HG03565 (cell line): ENCODE measurements around the gene HMCN2.

Experiments
- ATAC-seq: cut with Tn5 transposase; IDR thresholded peaks from one replicate; pipeline ENCODE4 v1.9.1; 2021; ENCODE audit warnings: mild to moderate bottlenecking, moderate library complexity; ENCODE audit not compliant: unreplicated experiment

Gene HMCN2

DNA sequence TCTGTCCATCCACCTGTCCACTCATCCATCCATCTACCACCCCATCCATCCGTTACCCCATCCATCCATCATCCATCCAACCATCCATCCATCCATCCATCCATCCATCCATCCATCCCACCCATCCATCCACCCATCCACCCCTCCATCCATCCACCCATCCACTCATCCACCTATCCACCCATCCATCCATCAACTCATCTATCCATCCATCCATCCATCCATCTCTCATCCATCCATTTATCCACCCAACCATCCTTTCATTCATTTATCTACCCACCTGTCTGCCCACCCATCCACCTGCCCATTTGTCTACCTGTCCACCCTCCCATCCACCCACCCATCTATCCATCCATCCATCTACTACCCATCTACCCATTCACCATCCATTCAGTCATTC is 95.1 kb downstream of the HMCN2 start:
- no peak for ATAC-seq

GRCh38 chr9:130361873-130362362 is 96.4 kb downstream of the HMCN2 start:
- ATAC-seq = no peak

GRCh38 chr9:130362691-130363090 is 97.1 kb downstream of the HMCN2 start:
- no peak for ATAC-seq

DNA sequence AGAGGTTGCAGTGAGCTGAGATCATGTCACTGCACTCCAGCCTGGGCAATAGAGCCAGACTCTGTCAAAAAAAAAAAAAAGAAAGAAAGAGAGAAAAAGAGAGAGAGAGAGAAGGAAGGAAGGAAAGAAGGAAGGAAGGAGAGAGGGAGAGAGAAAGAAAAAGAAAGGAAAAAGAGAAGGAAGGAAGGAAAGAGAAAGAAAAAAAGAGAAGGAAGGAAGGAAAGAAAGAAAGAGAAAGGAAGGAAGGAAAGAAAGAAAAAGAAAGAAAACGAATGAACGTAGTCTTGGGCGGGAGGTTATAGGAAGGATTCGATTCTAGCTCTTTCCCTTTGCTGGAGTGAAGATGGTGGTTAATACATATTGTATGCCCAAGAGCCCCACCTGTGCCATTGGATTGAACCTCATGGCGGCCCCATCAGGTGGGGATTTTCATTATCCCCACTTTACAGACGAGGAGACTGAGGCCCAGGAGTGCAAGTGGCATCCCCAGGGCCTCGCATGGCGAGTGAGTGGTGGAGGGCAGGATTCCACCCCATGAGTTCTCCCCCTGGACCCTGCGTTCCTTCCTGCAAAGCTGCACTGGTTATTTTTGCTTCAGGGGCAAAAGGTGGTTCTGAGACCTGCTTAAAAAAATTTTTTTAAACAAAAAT is 98.3 kb downstream of the HMCN2 start:
- ATAC-seq = no peak

DNA sequence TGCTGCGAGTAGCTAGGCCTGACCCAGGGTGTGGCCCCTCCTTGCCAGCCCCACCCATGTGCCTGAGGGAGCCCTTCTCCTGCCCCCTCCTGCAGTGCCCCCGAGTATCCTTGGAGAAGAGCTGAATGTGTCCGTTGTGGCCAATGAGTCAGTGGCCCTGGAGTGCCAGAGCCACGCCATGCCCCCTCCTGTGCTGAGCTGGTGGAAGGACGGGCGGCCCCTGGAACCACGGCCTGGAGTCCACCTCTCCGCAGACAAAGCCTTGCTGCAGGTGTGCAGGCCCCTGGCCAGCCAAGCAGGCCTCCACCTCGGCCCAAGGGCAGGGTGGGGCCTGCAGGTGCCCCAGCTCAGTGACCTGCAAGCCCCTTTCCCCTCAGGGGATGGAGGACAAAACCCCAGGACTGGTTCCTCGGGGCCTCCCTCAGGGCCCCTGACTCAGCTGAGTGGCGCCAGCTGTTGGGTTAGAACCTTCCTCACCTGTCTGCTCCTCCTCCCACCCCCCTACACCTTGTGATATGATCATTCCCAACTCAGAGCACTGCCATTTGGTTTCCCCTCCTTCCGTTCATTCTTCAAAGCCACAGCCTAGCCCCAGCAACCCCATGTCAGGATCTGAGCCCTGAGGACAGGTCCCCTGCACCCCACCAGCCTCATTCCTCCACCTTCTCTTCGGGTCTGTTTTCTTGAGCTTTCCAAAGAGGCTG is 99.2 kb downstream of the HMCN2 start:
- no peak for ATAC-seq

DNA sequence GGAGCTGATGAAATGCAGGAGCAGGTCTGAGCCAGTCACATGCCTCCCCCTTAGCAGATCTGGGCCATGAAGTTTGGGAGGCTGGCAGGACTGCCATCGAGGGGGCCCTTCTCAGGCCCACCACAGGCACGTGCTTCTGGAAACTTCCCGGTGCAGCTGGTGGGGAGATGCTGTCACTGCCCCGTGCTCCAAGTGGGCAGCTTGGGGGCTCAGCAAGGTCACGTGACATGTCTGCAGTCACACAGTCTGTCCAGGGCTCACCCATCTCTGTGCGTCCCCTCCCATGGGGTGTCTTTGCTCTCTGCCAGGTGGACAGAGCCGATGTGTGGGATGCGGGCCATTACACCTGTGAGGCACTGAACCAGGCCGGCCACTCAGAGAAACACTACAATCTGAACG is 99.8 kb downstream of the HMCN2 start:
- ATAC-seq = no peak

GRCh38 chr9:130366072-130366471 is 100.5 kb downstream of the HMCN2 start:
- no peak for ATAC-seq

GRCh38 chr9:130366888-130367550 is 101.5 kb downstream of the HMCN2 start:
- ATAC-seq = no peak

DNA sequence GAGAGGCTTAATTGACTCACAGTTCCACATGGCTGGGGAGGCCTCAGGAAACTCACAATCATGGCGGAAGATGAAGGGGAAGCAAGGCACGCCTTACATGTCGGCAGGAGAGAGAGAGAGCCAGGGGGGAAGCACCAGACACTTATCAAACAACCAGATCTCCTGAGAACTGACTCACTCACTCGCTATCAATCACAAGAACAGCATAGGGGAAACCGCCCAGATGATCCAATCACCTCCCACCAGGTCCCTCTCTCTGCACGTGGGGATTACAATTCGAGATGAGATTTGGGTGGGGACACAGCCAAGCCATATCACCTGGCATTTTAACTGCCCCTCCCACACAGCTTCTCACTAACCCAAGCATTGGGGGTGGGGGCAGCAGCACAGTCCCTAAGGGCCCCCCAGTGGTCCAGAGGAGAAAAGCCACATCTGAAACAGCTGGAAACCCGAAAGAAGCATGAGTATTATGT is 103.1 kb downstream of the HMCN2 start:
- no peak for ATAC-seq

- ATAC-seq = no peak
These were observed 104.7 kb downstream of the HMCN2 start for GRCh38 chr9:130370226-130370625.

DNA sequence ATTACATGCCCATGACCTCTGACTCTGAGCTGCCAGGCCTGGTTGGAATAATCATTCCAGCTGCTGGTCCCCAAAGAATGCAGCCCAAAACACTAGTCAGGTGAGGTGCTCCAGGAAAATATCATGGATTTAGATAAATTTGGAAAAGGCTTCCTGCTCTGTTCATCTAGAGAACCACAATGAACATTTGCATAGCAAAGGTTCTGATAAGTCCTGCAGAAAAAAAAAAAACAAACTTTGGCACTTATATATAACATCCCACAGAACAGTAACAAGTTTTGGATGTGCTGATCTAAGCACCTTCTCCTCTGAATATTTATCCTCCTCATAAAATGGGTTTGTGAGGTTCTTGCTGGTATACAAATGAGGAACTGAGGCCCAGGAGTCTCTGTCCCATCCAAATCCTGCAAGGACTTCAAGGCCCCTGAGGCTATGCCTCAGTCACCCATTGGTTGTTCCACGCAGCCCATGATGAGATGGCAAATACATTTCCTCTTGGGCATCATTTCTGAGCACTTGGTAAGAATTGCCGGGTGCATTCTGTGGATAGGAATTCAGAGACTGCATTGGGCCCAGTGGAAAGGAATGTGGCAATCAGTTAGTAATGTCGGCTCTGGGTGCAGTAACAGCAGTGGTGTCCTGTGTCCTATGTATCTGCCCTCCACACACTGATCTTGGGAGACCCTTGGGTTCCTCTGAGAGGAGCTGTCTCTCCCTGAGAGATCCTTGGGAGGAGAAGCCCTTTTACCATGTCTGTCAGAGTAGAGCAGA is 105.8 kb downstream of the HMCN2 start:
- no peak for ATAC-seq

DNA sequence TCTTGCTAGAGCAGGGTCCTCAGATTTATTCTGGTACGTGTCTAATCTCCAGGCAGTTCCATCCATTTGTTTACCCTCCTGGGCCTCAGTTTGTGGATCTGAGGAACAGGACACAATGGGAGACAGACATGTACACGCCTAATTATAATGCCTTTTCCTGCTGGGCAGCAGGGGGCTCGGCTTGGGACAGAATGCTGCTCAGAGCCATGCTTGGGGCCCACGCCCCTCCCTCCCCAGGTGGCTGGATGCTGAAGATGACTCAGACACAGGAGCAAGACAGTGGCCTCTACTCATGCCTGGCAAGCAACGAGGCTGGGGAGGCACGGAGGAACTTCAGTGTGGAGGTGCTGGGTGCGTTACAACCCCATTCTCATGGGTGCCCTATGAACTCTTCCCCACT is 106.5 kb downstream of the HMCN2 start:
- ATAC-seq = no peak

DNA sequence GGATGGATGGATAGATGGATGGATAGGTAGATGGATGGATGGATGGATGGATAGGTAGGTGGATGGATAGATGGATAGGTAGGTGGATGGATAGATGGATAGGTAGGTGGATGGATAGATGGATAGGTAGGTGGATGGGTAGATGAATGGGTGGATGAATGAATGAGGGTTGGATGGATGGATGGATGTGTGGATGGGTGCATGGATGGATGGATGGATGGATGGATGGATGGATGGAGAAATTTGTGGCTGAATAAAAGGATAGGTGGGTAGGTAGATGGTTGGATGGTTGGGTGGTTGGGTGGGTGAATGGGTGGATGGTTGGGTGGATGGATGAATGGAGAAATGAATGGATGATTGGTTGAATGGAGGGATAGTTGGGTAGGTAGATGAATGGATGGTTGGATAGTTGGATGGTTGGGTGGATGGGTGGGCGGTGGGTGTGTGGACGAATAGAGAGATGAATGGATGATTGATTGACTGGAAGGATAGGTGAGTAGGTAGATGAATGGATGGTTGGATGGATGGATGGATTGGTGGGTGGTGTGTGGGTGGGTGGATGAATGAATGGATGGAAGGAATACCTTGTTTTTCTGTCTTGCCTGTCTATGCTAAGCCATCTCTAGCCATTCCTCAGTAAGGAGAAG is 108.2 kb downstream of the HMCN2 start:
- no peak for ATAC-seq

DNA sequence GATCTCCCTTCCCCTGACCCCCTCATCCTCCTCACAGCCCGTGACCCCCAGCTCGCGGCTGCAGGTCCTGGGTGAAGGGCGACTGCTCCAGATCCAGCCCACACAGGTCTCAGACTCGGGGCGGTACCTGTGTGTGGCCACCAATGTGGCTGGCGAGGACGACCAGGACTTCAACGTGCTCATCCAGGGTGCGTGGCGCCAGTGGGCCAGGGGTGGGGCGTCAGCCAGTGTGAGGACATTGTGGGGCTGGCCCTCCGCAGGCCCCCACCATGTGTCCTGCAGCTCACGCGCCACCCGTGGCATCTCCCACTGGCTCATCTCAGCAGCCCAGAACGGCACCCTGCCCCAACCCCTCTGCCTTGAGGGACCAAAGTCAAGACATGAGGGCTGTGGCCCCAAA is 112.1 kb downstream of the HMCN2 start:
- ATAC-seq = no peak

DNA sequence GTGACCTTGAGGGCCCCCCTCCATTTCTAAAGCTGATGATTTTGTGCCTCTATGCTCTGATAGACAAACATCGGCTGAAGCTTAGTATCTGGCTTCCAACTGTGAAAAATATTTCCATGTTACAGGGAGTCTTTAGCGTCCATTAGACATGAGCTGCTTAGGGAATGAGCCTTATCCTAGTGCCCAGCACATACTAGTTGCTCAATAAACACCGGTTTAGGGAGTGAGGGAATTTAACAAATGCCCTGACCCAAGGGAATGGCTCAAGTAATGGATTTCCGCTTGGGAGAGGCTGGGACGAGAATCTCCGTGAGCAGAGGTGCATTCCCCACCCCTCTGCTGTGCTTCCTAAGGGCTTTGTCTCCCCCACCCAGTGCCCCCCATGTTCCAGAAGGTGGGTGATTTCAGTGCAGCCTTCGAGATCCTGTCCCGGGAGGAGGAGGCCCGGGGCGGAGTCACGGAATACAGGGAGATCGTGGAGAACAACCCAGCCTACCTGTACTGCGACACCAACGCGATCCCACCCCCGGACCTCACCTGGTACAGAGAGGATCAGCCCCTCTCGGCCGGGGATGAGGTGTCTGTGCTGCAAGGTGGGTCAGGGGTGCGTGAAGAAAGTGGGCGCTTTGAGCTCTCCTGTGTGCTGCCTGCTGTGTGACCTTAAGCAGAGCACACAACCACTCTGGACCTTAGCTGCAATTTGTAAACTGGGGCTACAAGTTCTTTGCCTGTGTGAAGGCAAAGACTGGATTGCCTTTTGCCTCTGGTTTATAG is 113.5 kb downstream of the HMCN2 start:
- ATAC-seq = no peak

GRCh38 chr9:130379649-130379970 is 114.0 kb downstream of the HMCN2 start:
- no peak for ATAC-seq

GRCh38 chr9:130380920-130381469 is 115.4 kb downstream of the HMCN2 start:
- no peak for ATAC-seq

DNA sequence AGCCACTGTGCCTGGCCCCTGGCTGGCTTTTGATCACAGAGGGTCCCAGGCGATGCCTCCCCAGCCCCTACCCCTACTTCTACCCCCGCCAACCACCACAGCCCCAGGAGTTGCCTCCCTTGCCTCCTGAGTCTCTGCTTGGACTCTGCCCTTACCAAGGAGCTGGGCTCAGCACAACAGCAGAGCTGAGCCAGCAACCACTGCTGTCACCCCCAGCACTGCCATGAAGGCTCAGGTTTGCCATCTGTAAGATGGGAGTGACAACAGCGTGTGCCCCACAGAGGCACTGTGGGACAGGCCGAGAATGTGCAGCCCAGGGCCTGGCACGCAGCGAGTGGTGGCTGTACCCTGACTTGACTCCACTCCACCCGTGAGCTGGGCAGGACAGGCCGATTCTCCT is 116.1 kb downstream of the HMCN2 start:
- ATAC-seq = no peak

DNA sequence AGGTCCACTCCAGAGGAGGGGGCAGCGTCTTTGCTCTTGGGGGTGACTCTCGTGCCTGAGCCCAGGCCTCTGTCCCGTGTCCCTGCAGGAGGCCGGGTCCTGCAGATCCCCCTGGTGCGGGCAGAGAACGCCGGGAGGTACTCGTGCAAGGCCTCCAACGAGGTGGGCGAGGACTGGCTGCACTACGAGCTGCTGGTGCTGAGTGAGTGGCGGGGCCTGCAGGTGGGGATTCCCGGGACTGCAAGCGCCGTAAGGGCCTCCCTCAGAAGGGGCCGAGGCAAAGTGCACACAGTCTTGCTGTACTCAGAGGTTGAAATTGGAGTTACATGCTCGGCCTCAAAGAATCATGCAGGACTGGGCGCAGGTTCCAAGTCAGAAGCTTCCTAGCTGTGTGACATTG is 116.5 kb downstream of the HMCN2 start:
- ATAC-seq = no peak
